ENCODE measurements around the gene AAMP.

DNA sequence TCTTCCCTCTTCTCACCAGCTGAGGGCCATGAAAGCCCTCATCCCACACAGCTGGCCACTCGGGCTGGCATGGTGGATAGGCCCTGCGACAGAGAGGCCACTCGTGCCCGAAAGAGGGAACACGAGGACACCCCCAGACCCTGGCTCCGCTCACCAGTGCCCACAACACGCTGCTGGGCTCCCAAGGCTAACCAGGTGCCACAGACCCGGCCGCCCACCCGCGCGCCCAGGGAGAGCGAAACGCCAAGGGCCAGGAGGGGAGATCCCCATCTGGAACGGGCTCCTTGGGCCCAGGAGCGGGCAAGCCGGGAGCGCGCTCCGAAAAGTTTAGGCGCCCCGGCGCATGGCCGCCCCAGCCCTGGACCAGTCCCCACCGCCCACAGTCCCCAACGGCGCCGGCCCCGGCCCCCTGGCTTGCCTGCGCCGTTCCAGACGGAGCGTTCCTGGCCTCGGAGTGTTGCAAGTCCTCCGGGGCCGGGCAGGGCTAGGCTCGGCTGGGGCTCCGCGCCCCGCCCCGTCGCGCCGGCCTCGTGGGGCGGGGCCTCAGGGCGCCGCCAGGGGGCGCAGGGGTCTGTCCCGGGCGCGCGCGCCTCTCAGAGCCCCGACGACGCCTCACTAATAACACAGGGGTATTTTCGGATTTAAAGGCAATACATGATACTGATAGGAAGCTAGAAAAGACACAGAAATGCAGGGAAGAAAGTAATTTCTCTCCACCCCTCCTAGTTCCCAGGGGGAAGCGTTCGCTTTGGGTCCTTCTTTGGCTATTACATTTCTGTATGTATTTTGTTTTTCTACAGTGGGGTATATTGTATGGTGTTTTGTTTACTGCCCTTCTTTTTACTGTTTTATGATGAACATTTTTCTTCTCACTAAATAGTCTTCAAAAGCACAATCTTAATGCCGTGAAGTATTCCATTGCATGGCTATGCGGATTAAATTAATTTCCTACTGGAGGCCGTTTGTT is 22.4 kb upstream of the AAMP start, which contains the start of gene TMBIM1:
- TF ChIP-seq, protein P1, sequence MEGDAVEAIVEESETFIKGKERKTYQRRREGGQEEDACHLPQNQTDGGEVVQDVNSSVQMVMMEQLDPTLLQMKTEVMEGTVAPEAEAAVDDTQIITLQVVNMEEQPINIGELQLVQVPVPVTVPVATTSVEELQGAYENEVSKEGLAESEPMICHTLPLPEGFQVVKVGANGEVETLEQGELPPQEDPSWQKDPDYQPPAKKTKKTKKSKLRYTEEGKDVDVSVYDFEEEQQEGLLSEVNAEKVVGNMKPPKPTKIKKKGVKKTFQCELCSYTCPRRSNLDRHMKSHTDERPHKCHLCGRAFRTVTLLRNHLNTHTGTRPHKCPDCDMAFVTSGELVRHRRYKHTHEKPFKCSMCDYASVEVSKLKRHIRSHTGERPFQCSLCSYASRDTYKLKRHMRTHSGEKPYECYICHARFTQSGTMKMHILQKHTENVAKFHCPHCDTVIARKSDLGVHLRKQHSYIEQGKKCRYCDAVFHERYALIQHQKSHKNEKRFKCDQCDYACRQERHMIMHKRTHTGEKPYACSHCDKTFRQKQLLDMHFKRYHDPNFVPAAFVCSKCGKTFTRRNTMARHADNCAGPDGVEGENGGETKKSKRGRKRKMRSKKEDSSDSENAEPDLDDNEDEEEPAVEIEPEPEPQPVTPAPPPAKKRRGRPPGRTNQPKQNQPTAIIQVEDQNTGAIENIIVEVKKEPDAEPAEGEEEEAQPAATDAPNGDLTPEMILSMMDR (tag by site-specific recombination; IDR thresholded peaks at IDR 0.05) = peak; percentile 6; the same call in 1 of the 2 replicates
- TF ChIP-seq ZNF138 (tag by site-specific recombination; IDR thresholded peaks at IDR 0.05; ENCODE audit: borderline replicate concordance) = no peak

Measured in HEK293 (cell line).